HG03039 (cell line): Measurements from ENCODE around the gene FBXL13.
"Not testable (repeated sequence)": the region's sequence is repeated elsewhere in the genome, so short reads cannot be mapped to it uniquely, and the experiment has no call there.

Experiments
- ATAC-seq: cut with Tn5 transposase; IDR thresholded peaks from one replicate; pipeline ENCODE4 v1.9.1; 2021; ENCODE audit warnings: mild to moderate bottlenecking, moderate library complexity; ENCODE audit not compliant: unreplicated experiment

The FBXL13 gene

GRCh38 chr7:103080923-103081322 is 6.3 kb upstream of the FBXL13 start:
- ATAC-seq, result no peak

- no peak for ATAC-seq
Observed at GRCh38 chr7:103079836-103080235, 5.2 kb upstream of the FBXL13 start.

GRCh38 chr7:103078226-103078625 is 3.6 kb upstream of the FBXL13 start:
- not testable (repeated sequence) for ATAC-seq

GRCh38 chr7:103077318-103077717 is 2.7 kb upstream of the FBXL13 start:
- ATAC-seq, result no peak

- no peak for ATAC-seq
Observed at GRCh38 chr7:103076764-103077163, 2.2 kb upstream of the FBXL13 start.

GRCh38 chr7:103075337-103075918 is 832 bp upstream of the FBXL13 start:
- peak; percentile 36 for ATAC-seq

GRCh38 chr7:103073989-103074518 is 542 bp downstream of the FBXL13 start:
- no peak for ATAC-seq

- no peak for ATAC-seq
Observed at GRCh38 chr7:103071000-103071399, 3.6 kb downstream of the FBXL13 start.

- no peak for ATAC-seq
Observed at GRCh38 chr7:103068414-103069403, 5.9 kb downstream of the FBXL13 start.

- ATAC-seq, result no peak
Observed at GRCh38 chr7:103065667-103066066, 8.9 kb downstream of the FBXL13 start.

GRCh38 chr7:103063895-103064294 is 10.7 kb downstream of the FBXL13 start:
- ATAC-seq, result no peak

- no peak for ATAC-seq
Observed at GRCh38 chr7:103059471-103059870, 15.1 kb downstream of the FBXL13 start.

GRCh38 chr7:103058122-103058521 is 16.5 kb downstream of the FBXL13 start:
- ATAC-seq, result no peak

- ATAC-seq, result not testable (repeated sequence)
Observed at GRCh38 chr7:103056006-103056405, 18.6 kb downstream of the FBXL13 start.

- no peak for ATAC-seq
Observed at GRCh38 chr7:103051519-103051918, 23.1 kb downstream of the FBXL13 start.

GRCh38 chr7:103048833-103049232 is 25.8 kb downstream of the FBXL13 start:
- no peak for ATAC-seq

GRCh38 chr7:103041815-103042214 is 32.8 kb downstream of the FBXL13 start:
- not testable (repeated sequence) for ATAC-seq

GRCh38 chr7:103037823-103038739 is 36.5 kb downstream of the FBXL13 start:
- ATAC-seq, result not testable (repeated sequence)

GRCh38 chr7:103037476-103037822 is 37.1 kb downstream of the FBXL13 start:
- no peak for ATAC-seq

- not testable (repeated sequence) for ATAC-seq
Observed at GRCh38 chr7:103034318-103034717, 40.3 kb downstream of the FBXL13 start.

GRCh38 chr7:103031781-103032180 is 42.8 kb downstream of the FBXL13 start:
- ATAC-seq, result no peak
